HTR-8/SVneo (cell line): ENCODE results near the gene CELF1.

ENCODE experiments used
- DNase-seq: peaks from one replicate; pipeline ENCODE4 v3.0.0; 2011; ENCODE audit warnings: low spot score, mixed read lengths; ENCODE audit not compliant: insufficient read length
- FAIRE-seq: peaks from 2 replicates; lab custom pipeline; 2011; peaks lifted over from hg19 to GRCh38; lab: Jason Lieb, UNC

CELF1 gene

DNA sequence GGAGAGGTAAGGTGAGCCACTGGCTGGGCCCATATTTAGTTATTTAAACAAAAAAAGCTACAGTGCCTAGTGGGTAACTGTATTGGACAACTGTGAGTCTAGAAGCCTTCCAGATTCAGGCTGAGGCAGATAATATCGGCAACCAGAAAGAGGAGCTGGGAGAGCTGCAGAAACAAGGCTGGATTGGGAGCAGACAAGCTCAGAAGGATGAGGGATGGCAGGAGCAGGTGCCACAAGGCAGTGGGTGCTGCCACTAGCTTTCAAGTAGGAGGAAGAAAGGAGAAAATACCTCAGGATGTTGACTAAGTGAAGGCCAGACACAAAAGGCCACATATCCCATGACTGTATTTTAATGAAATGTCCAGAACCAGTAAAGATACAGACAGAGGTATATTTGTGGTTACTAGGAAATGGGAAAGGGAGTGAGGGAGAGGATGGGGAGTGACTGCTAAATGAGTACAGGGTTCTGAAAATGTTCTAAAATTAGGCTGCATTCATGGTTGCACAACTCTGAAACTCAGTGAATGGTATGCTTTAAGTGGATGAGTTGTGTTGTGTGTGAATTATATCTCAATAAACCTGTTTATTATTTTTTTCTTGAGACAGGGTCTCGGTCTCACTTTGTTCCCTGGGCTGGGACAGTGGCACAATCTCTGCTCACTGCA is 92.2 kb downstream of the CELF1 start:
- FAIRE-seq = no peak
- no peak for DNase-seq

- FAIRE-seq = peak; percentile 9
- DNase-seq = peak; percentile 87
Measured at GRCh38 chr11:47454258-47454671, 98.7 kb downstream of the CELF1 start.

DNA sequence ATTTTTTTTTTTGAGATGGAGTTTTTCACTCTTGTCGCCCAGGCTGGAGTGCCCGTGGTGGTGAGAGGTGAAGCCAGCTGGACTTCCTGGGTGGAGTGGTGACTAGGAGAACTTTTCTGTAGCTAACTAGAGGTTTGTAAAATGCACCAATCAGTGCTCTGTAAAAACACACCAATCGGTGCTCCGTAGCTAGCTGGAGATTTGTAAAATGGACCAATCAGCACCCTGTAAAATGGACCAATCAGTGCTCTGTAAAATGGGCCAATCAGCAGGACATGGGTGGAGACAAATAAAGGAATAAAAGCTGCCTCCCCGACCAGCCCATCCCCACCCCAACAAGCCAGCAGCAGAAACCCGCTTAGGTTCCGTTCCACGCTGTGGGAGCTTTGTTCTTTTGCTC is 99.6 kb downstream of the CELF1 start:
- FAIRE-seq (no peak), DNase-seq (no peak)

DNA sequence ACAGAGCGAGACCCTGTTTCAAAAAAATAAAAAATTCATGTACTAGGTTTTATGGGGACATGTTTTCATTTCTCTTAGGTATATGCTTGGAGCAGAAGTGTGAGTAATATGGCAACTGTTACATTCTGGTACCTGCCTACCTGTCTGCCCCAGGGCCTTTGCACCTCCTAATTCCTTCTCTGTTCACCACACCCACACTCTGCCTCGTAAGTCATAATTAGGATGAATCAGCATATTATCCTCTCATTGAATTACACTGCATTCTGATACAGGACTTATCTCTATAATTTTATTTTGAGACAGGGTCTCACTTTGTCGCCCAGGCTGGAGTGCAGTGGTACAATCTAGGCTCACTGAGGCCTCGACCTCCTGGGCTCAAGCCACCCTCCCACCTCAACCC is 100.9 kb downstream of the CELF1 start:
- no peak for FAIRE-seq

DNA sequence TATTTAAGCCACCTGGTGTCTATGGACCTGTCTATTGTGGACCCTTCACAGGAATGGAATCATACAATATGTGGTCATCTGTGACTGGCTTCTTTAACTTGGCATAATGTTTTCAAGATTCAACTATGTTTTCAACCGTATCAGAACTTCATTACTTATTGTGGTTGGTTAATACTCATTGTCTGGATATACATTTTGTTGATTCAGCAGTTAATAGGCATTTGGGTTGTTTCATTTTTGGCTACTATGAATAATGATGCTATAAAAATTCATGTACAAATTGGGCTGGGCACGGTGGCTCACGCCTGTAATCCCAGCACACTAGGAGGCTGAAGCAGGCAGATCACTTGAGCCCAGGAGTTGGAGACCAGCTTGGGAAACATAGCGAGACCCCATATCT is 101.5 kb downstream of the CELF1 start:
- DNase-seq (no peak), FAIRE-seq (no peak)

More for the DNA sequence above, 100.9 kb downstream of the CELF1 start:
- DNase-seq = no peak

GRCh38 chr11:47449541-47449940 is 103.4 kb downstream of the CELF1 start:
- FAIRE-seq (no peak), DNase-seq (no peak)

- DNase-seq (no peak), FAIRE-seq (no peak)
Measured at GRCh38 chr11:47448566-47449427, 104.1 kb downstream of the CELF1 start, which contains the start of gene RAPSN. TSS of gene RAPSN (minus strand) at chr11:47449136. CDS start at chr11:47448964, 172 bp downstream.

GRCh38 chr11:47447906-47448305 is 105.0 kb downstream of the CELF1 start:
- no peak for FAIRE-seq

DNA sequence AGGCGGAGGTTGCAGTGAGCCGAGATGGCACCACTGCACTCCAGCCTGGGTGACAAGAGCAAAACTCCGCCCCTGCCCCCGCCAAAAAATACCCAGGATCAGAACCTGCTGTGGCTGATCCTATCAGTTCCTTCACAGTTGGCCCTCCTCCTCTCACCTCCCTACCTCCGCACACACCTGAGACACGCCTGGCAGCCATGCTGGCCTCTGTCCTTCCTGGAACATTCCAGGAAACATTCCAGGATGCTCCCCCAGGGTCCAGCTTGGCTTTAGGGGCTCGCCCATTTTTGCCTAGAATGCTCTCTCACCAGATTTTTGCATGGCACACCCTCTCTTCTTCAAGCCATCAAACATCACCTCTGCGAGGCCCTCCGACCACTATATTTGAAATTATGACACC is 106.1 kb downstream of the CELF1 start:
- FAIRE-seq = no peak
- no peak for DNase-seq

More at GRCh38 chr11:47447906-47448305, 105.0 kb downstream of the CELF1 start:
- DNase-seq = no peak

- FAIRE-seq = no peak
- DNase-seq = no peak
Measured at GRCh38 chr11:47445840-47446239, 107.1 kb downstream of the CELF1 start.

GRCh38 chr11:47443817-47444216 is 109.1 kb downstream of the CELF1 start:
- no peak for DNase-seq
- no peak for FAIRE-seq

DNA sequence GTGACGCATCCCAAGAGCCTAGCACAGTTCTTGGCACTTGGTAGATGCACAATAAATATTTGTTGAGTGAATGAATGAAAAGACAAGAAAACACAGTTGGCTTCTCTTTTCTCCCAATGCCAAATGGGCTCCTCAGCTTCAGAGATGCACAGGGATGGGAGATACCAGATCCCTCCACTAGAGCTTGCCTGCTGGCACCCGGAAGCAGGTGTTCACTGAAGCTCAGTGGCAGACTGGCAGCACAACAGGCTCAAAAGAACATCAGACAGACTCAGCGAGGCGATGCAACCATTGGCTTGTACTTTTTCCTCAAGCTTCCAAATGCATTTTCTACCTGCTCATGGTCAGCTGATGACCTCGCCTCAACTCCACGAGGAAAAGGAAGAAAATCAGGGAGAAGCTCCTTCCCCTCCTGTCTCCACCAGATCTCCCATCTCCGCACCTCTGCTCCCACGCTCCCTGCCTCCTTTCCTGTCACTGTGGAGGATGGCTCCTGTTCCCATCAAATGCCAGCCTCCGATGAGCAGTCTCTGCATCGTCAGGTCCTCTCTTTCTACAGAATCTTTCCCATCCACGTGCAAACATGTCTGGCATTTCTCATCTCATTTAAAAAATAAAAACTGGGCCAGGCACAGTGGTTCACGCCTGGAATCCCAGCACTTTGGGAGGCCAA is 109.8 kb downstream of the CELF1 start:
- DNase-seq = no peak
- FAIRE-seq = no peak

GRCh38 chr11:47442514-47442913 is 110.4 kb downstream of the CELF1 start:
- DNase-seq (no peak), FAIRE-seq (no peak)

DNA sequence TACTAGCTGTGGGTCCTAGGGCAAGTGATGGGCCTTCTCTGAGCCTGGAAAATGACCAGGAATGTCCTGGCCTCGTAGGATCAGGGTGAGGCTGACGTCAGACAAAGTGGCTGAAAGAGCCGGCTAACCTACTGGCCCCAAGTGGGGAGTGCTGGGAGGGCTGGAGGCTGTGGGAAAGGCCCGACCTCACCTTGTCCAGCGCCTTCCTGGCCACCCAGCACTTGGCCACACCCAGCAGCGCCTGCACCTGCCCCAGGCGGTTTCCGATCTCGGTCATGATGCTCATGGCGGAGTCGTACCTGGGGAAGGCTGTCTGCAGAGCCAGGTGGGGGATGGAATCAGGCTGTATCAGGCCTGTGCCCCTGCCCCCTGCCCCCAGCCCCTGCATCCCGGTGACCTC is 111.5 kb downstream of the CELF1 start:
- no peak for DNase-seq
- no peak for FAIRE-seq

DNA sequence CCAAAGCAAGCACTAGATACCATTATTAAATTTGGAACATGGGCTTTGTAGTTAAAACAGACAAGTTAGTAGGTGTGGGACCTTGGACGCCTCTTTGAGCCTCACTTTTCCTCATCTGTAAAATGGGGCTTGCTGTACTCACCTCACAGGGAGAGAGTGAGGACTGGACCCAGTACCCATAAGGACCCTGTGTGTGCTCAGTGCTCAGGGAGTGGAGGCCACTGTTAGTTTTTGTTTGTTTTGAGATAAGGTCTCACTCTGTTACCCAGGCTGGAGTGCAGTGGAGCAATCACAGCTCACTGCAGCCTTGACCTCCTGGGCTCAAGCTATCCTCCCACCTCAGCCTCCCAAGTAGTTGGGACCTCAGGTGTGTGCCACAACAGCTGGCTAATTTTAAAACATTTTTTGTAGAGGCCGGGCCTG is 112.9 kb downstream of the CELF1 start:
- FAIRE-seq (no peak), DNase-seq (no peak)

DNA sequence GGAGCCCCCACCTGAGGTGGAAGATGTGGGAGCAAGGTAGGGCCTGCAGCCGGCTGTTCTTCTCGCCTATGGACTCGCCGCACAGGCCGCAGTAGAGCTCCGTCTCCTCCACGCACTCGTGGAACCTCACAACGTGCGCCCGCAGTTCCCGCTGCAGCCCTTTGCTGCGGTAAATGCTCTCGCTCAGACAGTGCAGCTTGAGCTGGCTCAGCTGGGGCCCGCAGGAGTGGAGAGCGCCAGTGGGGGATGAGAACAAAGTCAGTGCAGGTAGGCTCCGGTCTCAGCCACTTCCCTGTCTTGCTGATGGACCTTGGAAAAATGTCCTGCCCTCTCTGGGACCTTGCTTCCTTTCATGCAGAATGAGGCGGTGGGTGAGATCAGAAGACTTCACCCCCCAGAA is 114.2 kb downstream of the CELF1 start:
- FAIRE-seq (no peak), DNase-seq (no peak)

DNA sequence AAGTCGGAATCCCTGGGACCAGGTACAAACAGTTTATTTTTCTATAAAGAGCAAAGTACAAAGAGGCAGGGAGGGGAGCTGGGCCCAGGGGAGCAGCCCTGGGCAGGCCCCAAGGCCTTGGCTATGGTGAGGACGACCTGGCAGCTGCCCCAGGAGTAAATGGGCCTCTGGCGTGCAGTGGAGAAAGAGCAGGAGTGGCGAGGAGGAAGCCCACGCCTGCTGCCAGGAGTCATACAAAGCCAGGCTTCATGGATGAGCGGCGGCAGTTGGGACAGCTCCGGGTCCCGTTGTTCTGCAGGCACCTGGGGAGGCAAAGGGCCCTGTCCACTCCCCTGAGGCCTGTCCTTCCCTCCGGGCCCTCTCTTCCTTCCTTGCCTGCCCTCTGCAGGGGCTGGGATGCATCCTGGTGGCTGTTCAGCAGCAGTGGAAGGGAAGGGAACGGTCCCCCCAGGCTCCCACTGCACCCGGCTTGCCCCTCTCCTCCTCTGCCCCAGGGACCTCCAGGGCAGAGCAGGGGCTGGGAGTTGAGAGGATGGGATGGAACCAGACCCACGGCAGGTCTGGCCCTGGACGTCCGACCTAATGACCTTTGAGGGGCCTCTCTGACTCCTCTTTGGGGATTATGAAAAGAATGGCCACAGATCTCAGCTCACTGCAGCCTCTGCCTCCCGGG is 115.0 kb downstream of the CELF1 start:
- DNase-seq (no peak), FAIRE-seq (no peak)

- DNase-seq (no peak), FAIRE-seq (no peak)
Measured at GRCh38 chr11:47437218-47437745, 115.7 kb downstream of the CELF1 start.

- FAIRE-seq = no peak
Measured at GRCh38 chr11:47436726-47437125, 116.2 kb downstream of the CELF1 start.

DNA sequence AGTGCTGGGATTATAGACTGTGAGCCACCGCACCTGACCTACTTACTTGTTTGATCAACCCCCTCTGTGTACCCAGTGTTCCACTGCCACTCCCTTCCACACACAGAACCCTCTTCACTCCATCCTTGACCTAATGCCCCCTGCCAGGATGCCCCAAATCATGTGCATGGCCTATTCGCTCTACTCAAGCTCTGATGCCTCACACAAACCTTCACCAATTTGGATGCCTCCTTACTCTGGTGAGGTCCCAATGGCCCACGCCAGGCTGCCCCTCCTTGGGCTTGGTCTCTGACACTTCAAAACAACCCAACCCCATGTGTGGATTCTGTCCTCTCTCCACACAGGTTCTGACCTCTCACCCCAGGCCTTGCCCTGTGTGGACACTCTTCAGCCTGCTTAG is 117.2 kb downstream of the CELF1 start:
- FAIRE-seq (no peak), DNase-seq (no peak)

More at GRCh38 chr11:47436726-47437125, 116.2 kb downstream of the CELF1 start:
- no peak for DNase-seq
